ENCODE results near the gene SMC3.

- no peak for TF ChIP-seq CTCF (IDR thresholded peaks at IDR 0.05)
- TF ChIP-seq POLR2A (IDR thresholded peaks at IDR 0.05; ENCODE audit: low read depth), result no peak
- TF ChIP-seq EP300 (IDR thresholded peaks at IDR 0.05), result no peak
- TF ChIP-seq POLR2AphosphoS5 (IDR thresholded peaks at IDR 0.05), result no peak
These were observed 37.9 kb upstream of the SMC3 start for GRCh38 chr10:110529596-110530011.
